HG03439 (cell line): ENCODE data around the gene GLIS1.

ENCODE experiments used
- ATAC-seq: cut with Tn5 transposase; IDR thresholded peaks from one replicate; pipeline ENCODE4 v1.9.1; 2021; ENCODE audit warnings: mild to moderate bottlenecking, moderate library complexity; ENCODE audit not compliant: unreplicated experiment

The GLIS1 gene

DNA sequence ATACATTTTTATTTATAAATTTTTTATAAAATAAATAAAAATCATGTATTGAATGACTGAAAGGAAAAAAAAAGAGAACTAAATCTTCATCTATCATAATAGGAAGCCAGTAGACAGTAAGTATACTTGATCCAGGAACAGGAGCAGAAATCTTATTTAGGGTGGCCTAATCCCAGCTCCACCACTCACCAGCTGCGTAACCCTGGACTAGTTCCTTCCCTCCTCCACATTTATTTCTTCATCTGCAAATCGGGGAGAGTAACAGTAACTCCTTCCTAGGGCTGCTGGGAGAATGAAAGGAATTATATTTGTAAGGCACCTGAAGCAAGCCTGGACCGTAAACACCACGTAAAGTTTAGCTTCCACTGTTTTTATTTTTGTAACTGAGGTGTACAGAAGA, 17.9 kb downstream of the GLIS1 start:
- no peak for ATAC-seq

DNA sequence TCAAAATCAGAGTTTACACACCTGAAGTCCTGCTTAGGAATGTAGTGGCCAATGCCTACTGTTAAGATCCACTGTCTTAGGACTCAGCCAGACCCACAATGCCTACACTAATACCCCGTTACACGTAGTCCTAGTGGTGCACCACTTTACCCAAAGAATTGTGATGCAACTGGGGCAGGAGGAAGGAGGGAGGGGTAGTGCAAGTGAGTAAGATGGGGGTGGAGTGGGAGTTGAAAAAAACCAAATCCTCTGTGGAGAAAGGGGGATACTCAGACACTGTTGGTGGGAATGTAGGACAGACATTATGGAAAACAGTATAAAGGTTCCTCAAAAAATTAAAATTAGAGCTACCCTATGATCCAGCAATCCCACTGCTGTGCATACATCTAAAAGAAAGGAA, 19.5 kb downstream of the GLIS1 start:
- no peak for ATAC-seq

DNA sequence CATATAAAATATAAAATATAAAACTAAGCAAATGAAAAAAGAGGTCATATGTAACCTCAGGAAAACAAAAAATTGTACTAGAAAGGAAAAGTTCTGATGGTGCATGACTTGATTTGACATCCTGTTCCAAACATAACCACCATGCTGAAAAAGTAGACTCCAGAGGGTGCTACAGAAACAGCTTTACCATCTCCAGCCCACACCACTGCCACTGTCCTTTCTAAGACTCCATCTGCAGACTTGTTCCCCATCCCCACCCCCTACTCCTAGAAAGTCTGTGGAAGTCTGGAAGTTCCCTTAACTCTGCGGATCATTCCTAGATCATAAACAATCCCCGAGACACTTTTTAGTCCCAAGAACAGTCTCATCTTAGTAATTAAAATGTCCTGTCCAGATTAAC, 20.5 kb downstream of the GLIS1 start:
- ATAC-seq = no peak

DNA sequence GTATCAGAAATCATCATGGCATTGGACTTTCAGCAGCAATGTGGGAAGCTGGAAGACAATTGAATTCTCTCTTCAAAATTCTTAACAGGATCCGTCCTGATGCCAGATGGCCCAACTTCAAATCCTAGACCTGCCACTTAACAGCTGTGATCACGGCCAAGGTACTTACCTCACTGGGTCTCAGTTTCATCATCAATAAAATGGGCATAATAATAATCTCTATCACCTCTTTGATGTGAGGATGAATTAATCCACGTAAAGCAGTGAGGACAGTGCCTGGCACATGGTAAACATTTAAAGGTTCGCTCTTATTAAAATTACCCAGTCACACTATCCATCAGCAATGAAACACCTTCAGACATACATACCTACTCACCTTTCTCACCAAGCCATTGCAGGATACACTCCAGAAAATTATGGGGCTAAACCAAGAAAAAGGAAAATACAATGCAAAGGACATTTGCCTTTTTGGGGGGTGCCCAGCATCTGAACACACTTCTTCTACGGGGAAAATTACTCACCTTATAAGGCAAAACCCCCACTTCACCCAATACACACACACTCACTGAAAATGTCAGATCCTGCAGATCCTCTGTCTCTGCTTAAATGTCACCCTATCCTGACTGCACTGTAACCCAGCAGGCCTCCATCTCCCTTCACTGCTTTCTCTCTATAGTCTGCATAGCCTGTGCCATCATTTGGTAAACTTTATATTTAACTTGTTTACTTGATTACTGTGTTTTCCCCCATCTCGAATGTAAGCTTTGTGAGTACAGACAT, 21.7 kb downstream of the GLIS1 start:
- ATAC-seq = no peak

DNA sequence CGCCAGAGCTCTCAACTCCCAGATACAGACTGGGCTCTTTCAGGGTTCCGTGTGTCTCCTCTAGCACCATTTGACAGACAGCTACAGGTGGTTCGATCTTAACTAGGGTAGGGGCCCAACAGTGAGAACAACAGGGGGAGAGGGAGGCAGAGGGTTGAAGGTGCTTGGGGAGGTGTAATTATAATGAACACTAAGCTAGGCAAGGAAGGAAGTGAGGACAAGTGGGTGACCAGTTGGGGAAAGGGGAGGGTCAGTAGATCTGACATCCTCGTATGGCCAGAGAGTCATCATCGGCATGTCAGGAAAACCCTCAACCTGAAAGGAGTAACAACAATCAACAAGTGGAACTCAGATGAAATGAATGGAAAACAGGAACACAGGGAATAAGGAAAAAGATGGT, 22.8 kb downstream of the GLIS1 start:
- ATAC-seq = no peak

DNA sequence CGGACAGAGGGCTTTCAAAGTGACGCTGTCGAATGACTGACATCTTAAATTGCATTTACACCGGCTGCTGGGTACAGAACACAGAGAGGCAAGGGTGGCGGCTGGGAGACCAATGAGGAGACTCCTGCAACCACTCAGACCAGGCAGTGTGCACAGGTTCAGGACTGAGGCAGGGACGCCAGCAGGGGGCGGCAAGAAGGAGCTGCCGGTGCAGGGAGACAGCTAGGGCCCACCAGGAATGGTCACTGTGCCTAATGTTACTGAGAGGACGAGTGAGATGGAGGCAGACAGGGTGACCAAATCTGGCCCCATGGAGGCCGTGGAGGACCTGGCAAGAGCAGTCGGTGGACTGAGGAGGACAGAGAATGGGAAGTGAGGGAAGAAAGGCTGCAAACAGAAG, 23.5 kb downstream of the GLIS1 start:
- no peak for ATAC-seq

DNA sequence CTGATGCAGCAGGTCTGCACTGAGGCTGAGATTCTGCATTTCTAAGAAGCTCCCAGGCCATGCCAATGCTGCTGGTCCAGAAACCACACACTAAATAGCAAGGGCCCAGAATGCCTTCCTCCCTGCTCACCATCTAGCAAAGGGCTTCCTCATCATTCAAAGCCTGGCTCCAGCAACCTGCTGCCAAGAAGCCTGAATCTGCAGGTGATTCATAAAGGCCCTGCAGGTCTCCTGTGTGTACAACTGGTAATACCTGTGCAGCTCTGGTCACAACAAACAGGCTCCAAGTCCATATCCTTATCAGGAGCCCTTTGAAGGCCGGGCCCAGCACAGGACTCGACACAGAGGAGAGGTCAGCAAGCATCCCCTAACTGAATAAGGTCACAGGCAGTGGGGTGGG, 26.7 kb downstream of the GLIS1 start:
- ATAC-seq = no peak

DNA sequence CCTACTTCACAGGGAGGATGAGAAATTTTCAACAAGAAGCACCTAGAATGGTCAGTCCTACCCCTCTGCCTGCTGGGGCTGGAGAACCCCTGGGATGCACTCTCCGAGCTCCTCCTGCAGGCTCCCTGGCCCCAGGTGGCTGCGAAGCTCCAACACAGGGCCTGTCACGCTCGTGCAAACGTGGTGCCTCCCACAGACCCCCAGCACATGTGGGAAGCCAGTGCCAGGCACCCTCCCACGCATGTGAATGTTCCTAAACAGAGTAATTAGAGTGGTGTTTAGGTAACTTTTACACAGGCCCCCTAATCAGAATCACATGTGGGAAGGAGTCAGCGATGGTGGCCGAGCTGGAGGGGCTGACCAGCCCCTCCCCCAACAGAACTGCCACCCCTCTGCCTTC, 28.4 kb downstream of the GLIS1 start:
- no peak for ATAC-seq

DNA sequence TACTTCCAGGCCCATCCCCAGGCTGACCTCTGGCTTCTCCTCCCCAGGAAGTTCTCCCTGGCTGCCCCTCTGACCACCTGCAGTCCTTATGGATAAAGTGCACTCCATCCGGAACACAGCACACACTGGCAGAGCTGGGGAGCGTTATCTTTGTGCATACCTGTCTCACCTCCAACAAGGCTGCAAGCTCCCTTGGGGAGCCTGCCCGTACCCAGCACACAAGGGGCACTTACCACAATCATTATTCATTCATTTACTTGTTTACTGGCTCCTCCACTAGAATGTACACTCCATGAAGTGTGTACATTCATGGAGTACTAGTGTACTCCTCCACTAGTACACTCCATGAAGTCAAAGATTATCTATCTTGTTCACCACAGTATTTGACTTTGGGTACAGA, 30.3 kb downstream of the GLIS1 start:
- ATAC-seq = no peak

DNA sequence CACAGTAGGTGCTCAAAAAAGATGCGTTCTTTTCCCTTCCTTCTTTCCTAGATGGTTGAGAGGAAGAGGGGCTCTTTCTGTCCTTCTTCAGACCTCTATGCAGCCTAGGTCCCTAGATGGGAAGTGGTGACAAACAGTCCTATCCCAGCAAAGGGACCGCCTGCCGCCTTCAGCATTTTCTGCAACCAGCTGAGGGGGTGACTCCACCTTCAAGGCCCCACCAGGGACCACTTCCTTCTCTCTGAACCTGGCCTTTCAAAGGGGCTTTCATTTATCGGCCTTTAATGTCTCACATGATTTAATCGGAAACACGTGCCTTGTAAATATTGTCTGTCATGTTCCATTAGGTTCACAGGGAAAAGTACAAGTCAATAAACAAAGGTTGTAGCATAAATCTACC, 32.6 kb downstream of the GLIS1 start:
- no peak for ATAC-seq

DNA sequence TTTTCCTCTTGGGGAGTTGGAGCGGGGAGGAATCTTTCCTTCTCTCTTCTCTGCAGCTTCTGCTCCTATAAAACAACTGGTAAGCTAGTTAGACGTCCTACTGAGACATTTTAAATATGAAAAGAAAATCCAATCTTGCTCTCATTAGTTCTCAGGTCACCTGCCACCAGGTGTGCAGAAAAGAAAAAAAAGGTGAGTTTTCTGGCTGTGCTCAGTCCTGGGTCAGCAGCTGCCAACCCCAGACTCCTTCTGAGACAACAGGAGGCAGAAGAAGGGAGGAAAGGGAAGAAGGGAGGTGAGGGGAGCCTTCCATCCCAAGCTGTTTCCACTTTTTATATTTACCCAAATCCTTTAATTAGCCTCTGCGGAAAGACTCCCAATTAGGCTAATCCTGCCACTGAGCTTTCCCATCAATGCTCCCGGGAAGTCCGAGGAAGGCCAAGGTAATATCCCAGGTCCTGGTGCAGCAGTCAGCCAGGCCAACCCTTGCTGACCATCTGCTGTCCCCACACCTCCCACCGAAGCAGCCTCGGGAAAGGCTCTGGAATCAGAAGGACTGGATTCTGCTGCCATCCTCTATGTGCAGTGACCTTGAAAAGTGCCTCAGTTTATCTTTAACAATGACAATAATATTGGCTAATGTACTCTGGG, 33.4 kb downstream of the GLIS1 start:
- no peak for ATAC-seq

DNA sequence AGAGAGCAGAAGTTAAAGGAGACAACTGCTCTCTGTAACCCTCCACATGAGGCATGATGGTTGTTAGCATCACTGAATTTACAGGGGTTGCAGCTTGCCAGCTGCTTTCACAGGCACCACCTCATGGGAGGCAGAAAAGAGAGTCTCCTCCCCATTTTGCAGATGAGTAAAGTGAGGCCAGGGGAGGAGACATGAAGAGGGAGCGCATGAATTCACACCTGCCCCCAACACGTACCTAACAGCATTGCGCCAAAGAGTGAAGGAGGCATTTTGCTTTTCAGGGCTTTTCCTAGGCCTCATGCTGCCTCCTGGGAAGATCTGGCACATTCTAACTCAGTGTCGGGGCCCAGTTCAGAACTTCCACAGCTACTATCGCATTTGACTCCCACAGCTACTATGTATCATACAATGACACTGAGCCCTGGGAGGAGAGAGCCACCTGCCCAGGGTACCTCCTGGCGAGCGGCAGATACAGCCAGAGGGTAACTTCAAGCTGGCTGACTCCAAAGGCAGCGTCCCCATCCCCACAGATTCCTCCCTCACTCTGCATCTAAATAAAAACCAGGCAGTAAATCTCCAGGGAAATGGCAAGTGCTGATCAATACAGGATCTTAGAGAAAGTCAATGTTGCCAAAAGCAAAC, 34.0 kb downstream of the GLIS1 start:
- ATAC-seq = no peak

DNA sequence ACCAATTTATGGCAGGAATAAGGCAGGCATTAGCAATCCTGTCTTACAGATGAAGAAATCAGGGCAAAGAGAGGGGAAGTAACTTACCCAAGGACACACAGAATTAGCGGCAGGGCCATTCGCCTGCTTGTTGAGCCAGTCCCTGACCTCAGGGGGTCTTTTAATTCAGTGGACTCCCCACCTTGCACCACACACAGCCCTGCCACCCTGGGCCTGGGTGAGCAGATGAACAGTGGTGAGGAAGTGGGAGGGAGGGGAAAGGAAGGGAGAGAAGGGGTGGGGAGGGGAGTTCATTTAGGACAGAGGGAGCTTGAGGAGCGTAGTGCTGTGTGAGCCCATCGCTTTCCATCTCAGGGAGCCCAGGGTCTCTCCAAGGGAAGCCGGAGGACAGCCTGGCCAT, 34.7 kb downstream of the GLIS1 start:
- ATAC-seq = no peak

DNA sequence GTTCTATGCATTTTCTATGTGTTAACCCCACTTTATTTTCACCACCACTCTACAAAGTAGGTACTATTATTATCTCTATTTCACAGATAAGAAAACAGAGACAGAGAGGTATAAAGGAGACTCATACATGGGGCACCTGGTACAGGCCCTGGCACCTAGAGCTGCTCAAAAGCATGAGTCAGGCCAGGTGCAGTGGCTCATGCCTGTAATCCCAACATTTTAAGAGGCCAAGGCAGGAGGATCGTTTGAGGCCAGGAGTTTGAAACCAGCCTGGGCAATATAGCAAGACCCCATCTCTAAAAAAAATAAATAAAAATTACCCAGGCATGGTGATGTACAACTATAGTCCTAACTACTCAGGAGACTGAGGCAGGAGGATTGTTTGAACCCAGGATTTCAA, 35.8 kb downstream of the GLIS1 start:
- no peak for ATAC-seq

DNA sequence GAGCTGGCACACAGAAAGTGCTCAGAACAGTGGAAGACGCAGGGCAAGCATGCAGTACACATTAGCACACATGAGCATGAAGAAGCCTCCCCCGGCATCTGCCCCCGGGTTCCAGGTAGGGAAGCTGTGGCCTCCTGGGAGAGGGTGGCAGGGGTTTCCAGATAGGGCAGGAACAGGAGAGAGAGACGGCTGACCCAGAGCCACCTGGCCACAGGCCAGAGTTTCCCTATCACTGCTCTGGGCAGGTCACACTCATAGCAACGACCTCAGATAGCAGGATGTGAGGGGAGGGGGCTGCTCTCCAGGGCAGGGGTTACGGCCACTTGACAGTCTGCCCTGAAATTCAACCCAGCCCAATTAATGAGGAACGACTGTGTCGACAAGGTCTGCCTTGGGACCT, 36.6 kb downstream of the GLIS1 start:
- ATAC-seq = no peak

DNA sequence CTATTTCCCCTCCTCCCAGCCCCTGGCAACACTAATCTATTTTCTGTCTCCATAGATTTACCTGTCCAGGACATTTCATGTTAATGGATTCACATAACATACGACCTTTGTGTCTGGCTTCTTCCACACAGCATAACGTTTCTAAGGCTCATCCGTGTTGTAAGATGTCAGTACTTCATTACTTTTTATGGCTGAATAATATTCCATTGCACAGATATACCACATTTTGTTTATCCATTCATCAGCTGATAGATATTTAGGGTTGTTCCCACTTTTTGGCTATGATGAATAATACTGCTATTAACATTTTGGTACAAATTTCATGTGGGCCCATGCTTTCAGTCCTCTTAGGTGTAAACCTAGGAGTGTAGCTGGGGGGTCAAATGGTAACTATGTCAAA, 38.2 kb downstream of the GLIS1 start:
- no peak for ATAC-seq

DNA sequence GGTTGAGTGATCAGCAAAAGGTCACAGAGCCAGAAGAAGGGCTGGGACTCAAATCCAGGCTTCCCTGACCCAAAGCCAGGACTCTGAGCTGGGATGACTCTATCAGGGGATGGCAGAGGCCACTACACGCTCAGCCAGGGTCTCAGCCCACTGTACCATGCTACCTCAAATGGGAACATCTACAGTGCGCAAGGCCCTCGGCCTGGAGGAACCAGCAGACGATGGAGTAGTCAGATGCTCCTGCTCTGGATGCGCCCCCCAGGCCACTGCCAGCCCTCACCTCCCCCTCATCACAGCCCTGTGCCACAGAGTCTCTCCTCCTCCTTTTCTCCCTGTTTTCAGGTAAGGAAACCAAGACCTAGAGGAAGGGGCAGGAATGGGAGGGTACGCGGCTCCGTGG, 39.0 kb downstream of the GLIS1 start:
- no peak for ATAC-seq

DNA sequence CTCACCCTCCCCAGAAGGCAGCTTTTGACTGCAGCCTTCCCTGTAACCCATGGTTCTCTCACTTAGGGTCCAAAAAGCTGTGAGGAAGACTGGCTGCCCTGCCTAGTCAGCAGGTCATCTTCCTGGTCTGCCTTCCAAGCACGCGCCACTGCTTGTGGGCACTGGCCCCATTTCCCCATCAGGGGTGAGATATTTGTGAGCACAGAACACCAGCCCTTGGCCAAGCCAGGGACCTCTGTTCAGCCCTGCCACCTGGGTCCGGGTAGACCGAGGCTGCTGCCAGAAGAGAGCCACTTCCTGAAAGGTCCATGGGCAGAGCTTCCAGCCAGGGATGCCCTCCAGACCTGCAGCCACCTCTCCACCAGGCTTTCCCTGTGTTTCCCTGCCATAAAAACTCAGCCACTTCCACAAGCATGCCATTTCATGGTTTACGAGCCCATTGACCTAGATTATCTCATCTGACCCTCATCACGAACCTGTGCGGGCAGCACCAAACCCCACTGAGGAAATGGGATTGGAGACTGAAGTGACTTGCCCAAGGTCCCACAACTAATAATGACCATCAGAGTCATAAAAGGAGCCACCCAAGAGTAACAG, 40.5 kb downstream of the GLIS1 start:
- ATAC-seq = no peak

DNA sequence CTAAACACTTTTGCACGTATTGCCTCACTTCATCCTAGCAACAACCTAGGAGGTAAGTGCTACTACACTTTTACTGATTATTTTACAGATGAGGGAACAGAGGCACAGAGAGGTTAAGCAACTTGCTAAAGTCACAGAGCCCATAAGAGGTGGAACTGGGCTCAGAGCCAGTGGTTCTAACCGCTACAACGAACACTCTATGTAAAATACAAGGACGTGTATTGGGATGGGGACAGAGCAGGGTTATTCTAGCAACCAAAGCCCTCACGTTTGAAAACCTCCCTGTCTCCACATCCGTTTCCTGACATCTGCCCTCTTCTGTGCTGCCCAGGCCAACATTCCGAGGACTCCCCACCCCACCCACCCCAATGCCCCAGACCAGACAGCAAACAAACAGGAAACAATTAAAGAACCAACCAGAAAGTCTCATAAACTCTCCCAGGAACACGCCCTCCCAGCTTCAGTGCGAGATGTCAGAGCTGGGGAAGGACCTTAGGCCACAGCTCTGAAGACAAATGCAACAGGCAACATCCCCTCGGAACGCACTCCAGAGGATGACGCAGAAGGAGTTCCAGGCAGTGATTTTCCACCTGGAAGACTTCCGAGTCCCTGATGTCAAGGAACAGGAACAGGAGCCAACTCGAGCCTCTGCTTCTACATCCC, 41.1 kb downstream of the GLIS1 start:
- ATAC-seq = no peak

DNA sequence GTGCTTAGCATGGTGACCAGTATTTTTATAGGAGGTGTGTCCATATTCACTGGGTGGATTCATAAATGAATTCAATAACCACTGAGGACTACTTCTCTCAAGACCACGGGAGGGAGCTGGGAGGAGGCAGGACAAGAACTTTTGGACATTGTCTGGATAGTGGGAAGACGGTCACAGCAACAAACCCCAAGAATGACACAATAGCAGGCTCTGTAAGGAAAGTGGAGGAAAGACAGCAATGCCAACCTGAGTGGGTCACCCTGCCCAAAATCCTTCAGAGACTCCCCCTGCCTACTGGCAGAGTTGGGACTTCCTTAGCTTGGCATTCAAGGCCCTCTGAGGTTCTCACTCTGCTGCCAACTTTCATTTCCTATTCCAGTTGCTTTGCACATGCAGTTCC, 42.0 kb downstream of the GLIS1 start:
- ATAC-seq = no peak

DNA sequence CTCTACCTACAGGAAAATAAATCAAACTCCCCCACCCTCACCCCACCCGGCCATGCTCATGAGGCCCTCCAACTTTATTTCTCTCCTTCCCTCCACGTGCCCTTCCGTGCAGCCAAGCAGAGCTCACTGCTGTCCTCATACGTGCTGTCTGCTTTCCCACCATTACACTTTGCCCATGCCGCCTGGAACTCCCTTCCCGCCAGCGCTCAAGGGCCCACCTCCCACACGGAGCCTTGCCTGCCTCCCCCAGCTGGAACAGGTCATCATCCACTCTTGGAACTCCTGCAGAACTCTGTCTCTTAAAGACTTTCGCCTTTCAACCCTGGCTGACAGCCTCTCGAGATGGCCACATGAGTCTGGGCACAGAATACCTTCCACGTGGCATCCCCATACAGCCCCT, 42.4 kb downstream of the GLIS1 start:
- ATAC-seq = no peak
